Dermis microvascular lymphatic vessel endothelial cell (primary cell): ENCODE results near the gene TRMT6. TPM values are rescaled to one million over a fixed set of nuclear protein-coding genes. Genes with fewer than 3 reads are reported as not detected.

Experiments
- DNase-seq, 2 donors: peaks; one replicate each; pipeline versions ENCODE4 v3.0.0 to v3.0.0-alpha.2; 2010; ENCODE audit warnings: low read depth in 2 of 2
- total RNA-seq: library from RNA; depleted of rRNA; stranded (reverse); fragments of >200 nt; gene quantifications from 2 replicates; pipeline ENCODE4 v1.2.1, GENCODE V29; 2014

The TRMT6 gene
- total RNA-seq, 1 donor from 2014 or later: 4.2 TPM

DNA sequence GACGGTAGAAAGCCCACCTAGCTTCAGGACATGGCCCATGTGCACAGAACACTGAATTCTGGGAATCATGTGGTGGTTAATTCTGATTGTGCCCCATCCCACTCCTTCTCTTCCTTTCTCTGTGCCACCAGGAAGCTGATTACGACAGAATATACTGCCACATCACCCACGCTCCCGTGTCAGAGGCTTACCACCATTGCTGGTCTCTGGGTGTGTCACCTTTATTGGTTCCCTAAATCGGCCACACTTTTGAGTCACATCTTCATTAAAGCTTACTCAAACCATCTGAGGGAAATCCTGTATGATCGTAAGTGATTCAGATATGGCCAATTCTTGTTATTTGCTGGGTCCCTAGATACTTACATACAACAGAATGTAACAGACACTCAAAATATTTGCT is 3.1 kb downstream of the TRMT6 start:
- no peak for DNase-seq

DNA sequence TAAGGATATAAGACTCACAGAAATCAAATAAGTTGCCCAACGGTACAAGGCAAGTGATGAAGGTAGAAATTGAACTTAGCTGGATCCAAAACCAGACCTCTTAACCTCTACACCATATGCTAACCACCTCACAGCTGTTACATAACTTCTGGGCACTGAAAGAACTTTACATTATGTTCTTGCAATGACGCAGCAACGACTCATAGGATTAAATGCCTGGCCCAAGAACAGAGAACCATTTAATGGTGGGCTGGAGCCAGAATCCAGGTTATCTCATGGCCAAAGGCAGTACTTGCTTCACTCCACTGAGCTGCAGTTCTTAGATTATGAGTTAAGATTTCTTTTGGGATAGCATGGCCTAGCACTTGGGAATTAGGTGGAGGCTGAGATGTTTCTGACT is 4.4 kb downstream of the TRMT6 start:
- DNase-seq: peak in 1 of 2 donors; percentile 6

DNA sequence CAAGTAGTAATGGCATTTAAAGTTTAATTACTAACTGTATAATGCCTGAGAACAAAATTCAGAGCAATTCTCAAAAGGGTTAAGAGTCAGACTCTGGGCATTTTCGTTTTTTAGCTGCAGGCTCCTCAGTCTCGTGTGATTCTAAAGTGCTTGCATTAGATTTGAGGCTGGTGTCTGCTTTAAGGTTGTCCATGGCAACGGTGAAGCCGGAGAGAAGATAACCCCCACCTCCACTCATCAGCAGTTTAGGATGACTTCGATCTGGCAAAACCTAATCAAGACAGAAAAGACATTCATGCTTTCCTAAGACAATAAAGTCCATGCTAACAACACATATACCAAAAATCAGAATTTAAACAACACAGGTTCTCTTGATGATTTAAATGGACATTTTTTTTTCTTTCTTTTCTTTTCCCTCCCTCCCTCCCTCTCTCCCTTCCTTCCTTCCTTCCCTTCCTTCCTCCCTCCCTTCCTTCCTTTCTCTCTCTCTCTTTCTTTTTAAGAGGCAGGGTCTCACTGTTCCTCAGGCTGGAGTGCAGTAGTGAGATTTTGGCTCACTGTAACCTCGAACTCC is 11.8 kb downstream of the TRMT6 start:
- no peak for DNase-seq

DNA sequence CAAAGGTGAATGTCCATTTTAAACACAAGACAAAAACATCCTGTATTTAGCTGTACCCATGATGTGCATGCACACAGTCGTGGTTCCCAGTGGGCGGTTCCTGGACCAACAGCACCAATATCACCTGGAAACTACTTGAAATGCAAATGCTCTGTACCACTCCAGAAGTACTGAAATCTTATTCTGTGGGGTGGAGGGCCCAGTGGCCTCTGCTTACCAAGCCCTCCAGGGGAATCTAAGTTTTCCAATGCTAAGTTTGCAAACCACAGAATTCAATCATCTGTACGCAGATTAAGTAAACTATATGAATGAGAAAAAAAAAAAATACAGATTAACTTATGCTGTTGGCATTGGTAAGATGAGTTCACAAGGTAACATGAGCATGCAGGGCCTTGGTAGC is 14.1 kb downstream of the TRMT6 start:
- no peak for DNase-seq

DNA sequence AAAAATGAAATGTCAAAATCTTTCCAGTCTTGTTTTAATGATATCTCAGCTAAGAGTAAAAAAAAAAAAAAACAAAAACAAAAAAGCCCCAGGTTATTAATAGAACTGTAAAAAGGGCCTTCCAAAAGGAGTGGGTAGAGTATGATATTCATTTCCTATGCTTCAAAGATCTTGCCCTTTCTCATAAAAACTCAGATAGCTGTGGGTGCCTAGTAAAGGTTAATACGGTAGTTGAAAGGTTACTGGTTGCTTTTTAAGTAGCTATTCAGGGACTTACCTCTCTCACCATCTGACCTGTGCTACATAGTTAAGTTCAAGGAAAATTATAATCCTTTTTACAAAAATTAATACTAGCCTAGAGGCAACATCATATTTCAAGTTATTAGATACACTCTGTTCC is 14.9 kb downstream of the TRMT6 start:
- no peak for DNase-seq

DNA sequence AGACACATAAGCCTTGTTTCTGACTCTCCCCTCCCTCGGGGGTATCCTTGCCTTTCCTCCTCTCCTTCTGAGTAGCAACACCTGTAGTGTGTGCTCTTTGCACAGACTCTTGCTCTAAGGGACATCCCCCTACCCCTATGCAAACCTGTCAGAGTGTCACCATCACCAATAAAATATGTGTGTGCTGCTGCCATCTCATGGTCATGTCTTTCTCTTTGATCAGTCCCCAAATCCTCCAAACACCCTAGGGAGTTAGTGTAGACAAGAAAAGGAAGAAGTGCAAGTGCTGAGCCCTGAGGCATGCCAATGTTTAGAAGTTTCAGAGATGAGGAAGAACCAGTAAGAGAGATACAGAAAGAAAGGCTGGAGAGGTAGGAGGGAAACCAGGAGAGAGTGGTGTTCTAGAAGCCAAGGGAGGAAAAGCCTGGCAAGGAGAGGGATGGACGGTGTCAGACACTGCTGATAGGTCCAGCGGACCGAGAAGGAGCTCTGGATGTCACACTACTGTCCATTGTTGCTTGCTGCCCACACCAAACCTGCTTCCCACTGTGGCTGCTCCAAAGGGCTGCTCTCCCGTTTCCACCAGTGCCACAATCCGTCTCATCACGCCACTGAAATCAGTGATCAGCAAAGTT is 16.4 kb downstream of the TRMT6 start:
- peak in 1 of 2 donors; percentile 39 for DNase-seq

DNA sequence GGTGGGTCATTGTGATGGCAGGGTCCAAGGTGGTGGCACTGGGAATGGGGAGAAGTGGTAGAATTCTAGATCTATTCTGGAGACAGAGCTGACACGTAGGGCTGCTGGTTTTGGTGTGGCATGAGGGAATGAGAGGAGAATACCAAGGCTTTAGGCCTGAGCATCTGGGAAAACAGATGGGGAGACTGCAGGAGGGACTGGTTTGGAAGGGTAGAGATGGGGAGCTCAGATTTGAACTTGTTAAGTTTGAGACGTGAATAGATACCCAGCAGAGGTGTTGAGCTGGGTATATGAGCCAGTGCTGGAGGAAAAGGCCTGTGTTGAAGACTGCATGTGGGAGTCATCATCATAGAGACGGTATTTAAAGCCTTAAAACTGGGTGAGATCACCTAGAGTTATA is 17.5 kb downstream of the TRMT6 start:
- DNase-seq: no peak

DNA sequence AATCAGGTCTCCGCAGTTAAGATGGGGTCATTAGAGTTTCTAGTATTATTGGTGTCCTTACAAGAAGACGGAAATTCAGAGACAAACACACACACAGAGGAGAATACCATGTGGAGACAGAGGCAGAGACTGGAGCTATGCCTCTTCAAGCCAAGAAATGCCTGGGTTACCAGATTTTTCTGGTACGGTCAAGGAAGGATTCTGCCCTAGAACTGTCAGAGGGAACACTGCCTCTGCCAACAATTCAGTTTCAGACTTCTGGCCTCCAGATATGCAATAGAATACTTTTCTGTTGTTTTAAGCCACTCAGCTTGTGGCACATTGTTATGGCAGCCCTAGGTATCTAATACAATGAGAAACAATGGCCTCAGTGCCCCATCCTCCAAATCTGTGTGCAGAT is 18.9 kb downstream of the TRMT6 start:
- DNase-seq: no peak

DNA sequence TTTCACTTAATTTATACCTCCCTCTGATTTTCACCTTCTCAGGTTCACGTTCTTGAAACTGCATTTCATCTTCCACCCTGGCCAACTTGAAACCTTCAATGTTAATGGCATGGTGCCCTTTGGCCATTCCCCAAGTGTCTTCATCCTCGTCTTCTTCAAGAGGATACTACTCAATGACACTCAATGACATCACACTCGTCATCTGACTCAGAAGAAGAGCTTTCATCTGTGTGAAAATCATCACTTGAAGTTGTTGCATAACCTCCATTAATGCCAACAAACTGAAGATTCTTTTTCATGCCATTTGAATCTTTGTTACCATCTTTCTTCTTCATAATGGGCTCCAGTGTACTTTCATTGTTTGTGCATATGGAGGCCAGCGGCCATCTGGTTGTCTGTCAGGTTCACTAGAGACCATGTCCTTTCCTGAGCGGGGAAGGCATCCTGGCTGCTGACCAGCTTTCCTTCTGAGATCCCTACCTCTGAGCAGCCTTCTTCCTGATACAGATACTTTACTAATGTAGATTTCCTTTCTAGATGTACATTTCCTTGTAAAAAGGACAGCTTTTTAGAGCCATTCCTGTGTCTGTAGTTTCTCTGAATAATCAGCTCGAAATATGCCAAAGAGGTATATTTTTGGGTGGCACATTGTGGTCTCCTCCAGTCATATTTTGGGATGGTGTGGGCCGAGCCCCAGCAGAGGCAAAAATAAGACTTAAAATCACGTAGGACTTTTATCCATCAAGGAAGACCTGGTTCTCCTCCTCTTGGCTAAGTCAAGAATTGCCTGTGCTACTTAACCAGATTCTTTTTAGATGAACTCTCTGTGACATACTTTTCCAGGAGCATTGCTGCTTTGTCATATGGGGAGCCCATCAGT is 21.3 kb downstream of the TRMT6 start:
- no peak for DNase-seq

DNA sequence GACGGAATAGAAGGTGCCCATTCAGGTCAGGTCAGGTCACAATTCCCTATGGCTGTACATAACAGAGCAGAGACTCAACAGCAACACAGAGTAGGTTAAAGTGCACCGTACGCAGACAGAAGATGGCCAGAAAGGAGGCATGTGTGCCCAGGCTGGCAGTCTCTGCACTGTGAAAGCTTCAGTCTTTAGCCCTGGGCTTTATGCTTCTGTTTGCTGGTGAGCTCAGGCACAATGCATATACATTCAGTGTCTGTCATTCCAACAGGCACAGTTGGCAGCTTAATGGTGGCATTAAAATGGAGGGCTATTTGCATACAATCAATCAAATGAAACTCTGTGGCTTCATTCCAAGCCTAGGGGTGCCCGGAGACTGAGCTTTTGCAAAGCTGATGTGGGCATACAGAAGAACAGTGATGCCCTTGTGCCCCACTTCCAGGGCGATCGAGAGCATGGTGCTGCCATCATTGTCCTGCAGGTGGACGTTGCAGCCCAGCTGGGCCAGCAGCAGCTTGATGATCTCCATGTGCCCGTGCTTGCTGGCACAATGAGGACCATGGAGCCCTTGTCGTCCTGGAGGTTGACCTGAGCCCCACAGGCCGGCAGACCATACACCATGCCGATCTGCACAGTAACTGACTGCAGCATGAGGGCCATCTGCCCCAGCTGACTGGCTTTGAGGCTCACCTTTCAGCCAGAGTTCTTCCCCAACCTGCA is 22.4 kb downstream of the TRMT6 start:
- no peak for DNase-seq

DNA sequence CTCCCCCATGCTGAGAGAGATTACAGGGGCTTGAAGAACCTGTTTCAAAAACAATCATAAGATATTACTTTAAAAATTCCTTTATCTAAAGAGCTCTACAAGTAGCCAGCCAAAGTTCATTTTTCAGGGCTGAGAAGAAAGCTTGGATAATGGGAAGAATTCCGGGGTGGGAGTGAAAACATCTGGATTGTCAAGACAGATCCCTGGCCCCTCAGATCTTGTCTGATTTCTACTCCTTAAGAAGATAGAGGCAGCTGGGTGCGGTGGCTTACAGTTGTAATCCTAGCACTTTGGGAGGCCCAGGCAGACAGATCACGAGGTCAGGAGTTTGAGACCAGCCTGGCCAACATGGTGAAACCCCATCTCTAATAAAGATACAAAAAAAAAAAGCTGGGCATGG is 24.8 kb downstream of the TRMT6 start:
- DNase-seq: no peak

DNA sequence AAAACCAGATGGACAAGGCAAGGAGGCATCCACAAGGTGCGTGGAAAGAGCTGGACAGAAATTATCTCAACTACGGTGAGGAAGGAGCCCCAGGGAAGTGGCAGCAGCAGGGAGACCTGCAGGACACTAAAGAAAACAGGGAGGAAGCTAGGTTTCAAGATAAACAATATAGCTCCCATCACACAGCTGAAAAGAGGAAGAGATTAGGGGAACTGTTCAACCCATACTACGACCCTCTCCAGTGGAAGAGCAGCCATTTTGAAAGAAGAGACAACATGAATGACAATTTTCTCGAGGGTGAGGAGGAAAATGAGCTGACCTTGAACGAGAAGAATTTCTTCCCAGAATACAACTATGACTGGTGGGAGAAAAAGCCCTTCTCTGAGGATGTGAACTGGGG is 26.8 kb downstream of the TRMT6 start:
- no peak for DNase-seq

DNA sequence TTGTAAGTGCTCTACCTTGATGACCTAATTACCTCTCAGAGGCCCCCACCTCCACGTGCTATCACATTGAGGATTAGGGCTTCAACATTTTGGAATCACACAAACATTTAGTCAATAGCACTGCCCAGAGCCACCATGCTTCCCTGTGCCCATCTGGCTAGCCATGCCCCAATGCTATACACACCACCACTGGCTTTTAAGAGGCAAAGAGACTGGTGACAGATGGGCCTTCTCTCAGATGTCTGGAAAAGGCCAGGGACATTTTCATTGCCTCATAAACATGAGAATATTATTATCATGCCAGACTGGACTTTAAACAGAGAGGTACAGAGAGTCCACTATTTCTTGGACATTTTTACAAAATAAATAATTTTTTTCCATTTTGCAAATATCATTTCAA is 29.8 kb downstream of the TRMT6 start:
- no peak for DNase-seq

DNA sequence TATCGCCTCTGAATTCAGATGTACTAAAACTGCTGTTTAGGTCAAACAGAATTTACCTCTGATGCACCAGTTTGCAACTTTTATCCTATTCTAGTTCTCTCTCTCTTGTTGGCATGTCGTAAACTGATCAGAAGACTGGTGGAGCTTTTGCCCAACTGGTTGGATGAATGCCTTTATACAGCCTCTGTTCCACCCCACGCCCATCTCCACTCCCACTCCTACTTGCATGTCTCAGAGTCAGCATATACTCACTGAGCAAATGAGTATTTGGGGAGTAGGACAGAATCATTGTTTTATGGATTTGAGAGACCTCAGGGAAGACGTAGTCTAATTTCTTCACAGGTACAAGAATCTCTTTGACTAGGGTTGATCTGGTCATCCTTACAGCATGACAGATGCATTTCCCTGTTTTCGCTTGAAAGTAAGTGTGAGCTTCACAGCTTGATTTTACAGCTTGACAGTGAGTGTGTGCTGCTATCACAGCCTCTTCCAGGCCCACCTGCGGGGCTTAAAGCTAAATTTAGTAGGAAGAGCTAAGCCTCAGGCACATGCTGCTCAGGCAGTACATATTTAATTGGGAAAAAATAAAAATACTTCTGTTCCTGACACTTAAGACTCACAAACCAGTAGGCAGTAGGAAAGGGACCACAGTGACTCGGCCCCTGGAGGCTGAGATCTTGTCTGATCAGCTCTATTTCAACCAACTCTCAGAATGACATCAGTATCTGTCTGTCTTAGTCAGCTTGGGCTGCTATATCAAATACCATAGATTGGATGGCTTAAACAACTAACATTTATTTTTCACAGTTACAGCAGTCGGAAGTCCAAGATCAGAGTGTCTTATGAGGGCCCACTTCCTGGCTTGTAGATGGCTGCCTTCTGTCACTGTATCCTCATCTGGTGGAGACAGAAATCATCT is 30.4 kb downstream of the TRMT6 start:
- DNase-seq: no peak

DNA sequence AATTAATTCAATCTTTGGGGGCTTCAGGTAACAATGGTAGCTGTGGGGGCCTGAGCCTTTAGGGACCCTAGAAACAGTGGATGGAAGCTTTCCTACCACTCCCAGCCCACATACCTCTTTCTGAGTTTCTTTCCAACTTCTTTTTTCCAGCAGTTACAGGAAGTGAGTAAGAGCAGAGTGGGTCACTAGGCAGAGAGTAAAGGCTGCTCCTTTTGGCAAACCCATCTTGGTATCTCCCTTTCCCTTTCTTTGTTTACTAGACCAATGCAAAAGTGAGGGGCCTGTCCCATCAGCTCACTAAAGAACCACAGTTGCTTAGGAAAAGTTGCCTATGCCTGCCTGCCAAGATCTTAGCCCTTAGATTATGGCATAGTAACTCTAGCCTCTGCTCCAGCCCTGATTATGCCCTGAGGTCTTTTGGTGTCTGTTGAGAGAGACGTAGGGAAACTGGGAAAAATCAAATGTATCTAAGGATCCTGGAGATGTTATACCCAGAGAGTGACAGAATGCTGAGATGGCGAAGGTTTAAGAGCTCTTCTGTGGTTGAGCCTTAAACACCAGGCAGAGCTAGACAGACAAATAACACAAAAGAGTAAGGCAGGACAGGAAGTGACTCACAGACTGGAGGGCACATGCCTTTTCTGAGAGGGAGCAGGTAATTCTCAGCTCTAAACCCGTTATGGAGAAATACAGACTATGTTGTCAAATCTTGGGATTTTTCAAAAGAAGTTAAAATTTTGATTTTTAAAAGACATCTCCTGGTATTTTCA is 31.3 kb downstream of the TRMT6 start:
- DNase-seq: peak; percentile 10 to 80

DNA sequence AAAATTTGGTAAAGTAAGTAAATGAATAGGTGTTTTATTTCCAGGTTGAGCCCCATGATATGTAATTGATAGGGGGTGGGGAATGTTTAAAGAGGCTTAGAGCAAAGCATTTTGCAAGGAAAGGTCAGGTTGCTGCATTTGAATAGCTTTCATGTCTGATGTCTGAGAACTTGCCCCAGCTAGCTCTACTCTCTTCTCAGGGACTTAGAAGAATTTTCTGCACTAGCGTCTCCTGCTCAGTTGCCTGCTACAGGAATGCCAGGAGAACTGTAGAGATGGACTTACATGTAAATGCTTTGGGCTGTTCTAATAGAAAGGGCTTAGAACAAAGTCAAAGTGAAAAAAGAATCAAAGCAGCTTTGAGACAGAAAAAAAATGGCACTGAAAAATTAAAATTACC is 35.5 kb downstream of the TRMT6 start:
- no peak for DNase-seq

DNA sequence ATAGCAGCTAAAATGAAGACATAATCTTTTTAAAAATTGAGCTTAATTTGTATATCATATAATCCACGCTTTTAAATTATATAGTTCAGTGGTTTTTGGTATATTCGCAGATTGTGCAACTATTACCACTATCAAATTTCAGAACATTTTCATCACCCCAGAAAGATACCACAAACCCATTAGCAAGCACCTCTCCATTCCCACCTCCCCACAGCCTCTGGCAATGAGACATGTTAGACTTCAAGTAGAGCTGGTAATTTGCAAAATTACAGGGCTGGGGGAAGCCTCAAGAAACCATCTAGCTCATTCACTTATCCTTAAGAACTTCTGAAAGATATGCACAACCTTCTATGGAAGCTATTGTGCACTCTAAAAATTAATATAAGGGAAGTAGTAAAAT is 37.2 kb downstream of the TRMT6 start:
- no peak for DNase-seq

DNA sequence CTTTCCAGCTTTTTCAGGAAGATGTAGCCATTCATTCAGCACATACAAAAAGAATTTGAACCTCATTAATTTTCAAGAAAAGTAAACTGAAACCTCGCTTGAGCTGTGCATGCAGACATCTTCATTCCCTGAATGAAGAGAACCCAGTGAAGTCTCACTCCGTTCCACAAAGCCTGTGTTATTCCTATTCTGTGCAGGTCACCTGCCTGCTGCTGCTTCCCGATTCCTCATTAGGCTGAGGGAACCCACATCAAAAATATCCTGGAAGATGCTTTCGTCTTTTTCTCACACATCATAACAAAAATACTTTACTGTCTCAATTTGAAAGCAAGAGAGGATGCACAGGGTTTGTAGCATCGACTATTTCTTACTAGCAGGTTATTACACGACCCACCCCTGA is 40.1 kb downstream of the TRMT6 start:
- DNase-seq: no peak

DNA sequence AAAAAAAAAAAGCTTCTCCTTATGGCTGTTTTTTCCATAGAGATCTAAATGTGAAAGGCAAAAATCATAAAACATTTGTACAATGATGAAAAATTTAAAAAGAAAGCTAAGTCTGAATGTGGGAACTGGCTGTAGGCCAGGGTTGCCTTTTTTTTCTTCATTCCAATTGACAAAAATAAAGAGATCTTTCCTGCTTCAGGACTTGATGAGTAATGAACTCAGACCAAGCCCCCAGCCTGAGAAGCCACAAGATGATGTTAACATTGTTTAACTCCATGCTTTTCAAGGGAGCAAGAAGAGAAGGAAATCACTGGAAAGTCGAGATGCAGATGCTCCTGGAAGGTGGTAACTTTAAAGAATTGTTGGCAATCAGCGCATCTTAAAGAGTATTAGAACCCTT is 41.4 kb downstream of the TRMT6 start:
- no peak for DNase-seq

DNA sequence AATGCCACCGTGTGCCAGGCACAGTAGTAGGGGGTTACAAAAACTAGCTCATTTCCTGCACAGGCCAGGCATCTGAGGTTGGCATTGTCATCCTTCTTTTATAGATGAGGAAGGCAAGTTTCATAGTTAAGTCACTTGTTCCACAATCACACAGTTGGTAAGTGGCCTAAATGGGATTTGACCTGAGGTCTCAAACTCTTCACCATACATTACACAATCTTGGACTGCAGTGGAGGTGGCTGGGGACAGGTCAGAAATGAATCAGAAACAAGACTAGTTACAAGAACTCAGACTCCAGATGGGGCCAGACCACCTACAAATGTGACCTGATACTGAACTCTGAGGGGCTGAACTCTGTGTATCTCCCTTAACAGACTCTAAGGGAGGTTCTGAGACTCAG is 49.4 kb downstream of the TRMT6 start:
- DNase-seq: no peak
